Mesothelial cell of epicardium (in vitro differentiated cells): ENCODE measurements around the gene MARCHF9. TPM values are rescaled to one million over a fixed set of nuclear protein-coding genes. Genes with fewer than 3 reads are reported as not detected.
A peak's percentile ranks its signal among the peaks of the same experiment; 100 is the strongest.
"Not testable (repeated sequence)": the region's sequence is repeated elsewhere in the genome, so short reads cannot be mapped to it uniquely, and the experiment has no call there.

ENCODE experiments used
- DNase-seq, 2 experiments: peaks; one replicate each; pipeline ENCODE4 v3.0.0; 2021; ENCODE audit warnings: low spot score in 2 of 2; ENCODE audit not compliant: unreplicated experiment in 2 of 2
- H3K27ac Mint-ChIP-seq: 2 replicates; pipeline ENCODE4 v1.8.0; 2021; ENCODE audit warnings: mixed read lengths
- H3K27me3 Mint-ChIP-seq: 2 replicates; pipeline ENCODE4 v1.8.0; 2021; ENCODE audit warnings: low read depth, mixed read lengths
- H3K36me3 Mint-ChIP-seq: 2 replicates; pipeline ENCODE4 v1.8.0; 2021; ENCODE audit warnings: mixed read lengths
- H3K4me1 Mint-ChIP-seq: 2 replicates; pipeline ENCODE4 v1.8.0; 2021; ENCODE audit warnings: mixed read lengths
- H3K4me3 Mint-ChIP-seq: 2 replicates; pipeline ENCODE4 v1.8.0; 2021; ENCODE audit warnings: mild to moderate bottlenecking, moderate library complexity, mixed read lengths
- H3K9me3 Mint-ChIP-seq: 2 replicates; pipeline ENCODE4 v1.8.0; 2021; ENCODE audit warnings: mixed read lengths
- total RNA-seq: library from RNA; stranded (reverse); gene quantifications from 3 replicates; pipeline ENCODE4 v1.2.1, GENCODE V29; 2021
- TF ChIP-seq, protein P1 (sequence below): fragments of 200-600 bp; sonication (generic); IDR thresholded peaks from one replicate; pipeline ENCODE4 v1.5.0; 2021; ENCODE audit warnings: antibody characterized with exemption; ENCODE audit not compliant: unreplicated experiment

The MARCHF9 gene
- total RNA-seq, 1 donor from 2014 or later: 12.7 TPM

DNA sequence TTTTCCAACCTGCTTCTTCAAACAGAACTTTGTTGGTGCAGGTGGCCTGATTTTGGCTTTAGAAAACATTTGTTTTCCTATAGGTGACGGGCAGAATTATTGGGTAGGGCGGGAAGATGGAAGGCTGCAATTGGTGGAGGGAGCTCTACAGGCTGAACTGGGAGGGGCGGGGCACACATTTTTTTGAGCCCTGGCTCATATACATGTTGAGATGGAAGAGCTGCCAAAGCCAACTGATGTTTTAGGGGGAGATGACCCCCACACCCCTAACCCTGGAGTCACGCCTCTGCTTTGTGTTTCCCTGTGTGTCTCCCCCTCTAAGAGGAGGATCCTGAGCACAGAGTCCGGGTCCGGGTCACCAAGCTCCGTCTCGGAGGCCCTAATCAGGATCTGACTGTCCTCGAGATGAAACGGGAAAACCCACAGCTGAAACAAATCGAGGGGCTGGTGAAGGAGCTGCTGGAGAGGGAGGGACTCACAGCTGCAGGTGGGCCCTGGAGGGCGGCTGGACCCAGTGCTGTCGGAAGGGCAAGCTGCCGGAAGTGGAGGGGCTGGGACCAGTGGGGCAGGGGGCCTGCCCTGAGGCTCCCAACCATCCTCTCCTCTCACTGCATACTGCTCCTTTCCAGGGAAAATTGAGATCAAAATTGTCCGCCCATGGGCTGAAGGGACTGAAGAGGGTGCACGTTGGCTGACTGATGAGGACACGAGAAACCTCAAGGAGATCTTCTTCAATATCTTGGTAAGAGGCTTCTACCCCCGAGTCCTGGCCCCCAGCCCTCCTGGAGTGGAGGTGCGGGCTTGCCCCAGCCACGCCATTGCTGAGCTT lies 34.9 kb upstream of the MARCHF9 start:
- Mint-ChIP-seq H3K36me3 (peaks cover 30% of the 10 kb centered on the region), H3K27me3 (peaks cover 24% of the 10 kb centered on the region), H3K4me1 (no peaks in the 10 kb centered on the region), H3K9me3 (no peaks in the 10 kb centered on the region), H3K27ac (no peak overlapping the region), H3K4me3 (no peak overlapping the region)
- DNase-seq: peak in 1 of 2 experiments; percentile 20
- TF ChIP-seq, protein P1, sequence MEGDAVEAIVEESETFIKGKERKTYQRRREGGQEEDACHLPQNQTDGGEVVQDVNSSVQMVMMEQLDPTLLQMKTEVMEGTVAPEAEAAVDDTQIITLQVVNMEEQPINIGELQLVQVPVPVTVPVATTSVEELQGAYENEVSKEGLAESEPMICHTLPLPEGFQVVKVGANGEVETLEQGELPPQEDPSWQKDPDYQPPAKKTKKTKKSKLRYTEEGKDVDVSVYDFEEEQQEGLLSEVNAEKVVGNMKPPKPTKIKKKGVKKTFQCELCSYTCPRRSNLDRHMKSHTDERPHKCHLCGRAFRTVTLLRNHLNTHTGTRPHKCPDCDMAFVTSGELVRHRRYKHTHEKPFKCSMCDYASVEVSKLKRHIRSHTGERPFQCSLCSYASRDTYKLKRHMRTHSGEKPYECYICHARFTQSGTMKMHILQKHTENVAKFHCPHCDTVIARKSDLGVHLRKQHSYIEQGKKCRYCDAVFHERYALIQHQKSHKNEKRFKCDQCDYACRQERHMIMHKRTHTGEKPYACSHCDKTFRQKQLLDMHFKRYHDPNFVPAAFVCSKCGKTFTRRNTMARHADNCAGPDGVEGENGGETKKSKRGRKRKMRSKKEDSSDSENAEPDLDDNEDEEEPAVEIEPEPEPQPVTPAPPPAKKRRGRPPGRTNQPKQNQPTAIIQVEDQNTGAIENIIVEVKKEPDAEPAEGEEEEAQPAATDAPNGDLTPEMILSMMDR: no peak

DNA sequence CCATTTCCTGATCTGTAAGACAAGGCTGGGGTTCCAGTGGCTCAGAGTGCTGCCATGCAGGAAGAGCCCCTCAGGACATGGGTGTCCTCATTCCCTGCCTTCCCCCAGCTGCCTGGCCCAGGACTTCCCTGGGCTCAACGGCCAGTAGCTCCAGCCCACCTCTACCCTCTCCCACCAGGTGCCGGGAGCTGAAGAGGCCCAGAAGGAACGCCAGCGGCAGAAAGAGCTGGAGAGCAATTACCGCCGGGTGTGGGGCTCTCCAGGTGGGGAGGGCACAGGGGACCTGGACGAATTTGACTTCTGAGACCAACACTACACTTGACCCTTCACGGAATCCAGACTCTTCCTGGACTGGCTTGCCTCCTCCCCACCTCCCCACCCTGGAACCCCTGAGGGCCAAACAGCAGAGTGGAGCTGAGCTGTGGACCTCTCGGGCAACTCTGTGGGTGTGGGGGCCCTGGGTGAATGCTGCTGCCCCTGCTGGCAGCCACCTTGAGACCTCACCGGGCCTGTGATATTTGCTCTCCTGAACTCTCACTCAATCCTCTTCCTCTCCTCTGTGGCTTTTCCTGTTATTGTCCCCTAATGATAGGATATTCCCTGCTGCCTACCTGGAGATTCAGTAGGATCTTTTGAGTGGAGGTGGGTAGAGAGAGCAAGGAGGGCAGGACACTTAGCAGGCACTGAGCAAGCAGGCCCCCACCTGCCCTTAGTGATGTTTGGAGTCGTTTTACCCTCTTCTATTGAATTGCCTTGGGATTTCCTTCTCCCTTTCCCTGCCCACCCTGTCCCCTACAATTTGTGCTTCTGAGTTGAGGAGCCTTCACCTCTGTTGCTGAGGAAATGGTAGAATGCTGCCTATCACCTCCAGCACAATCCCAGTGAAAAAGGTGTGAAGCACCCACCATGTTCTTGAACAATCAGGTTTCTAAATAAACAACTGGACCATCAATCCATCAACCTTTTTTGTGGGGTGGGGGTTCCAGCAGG lies 34.0 kb upstream of the MARCHF9 start:
- peaks cover under 1% of the 10 kb centered on the region for H3K4me1 Mint-ChIP-seq
- no peak overlapping the region for H3K4me3 Mint-ChIP-seq
- TF ChIP-seq, protein P1: no peak
- peaks cover 32% of the 10 kb centered on the region for H3K27me3 Mint-ChIP-seq
- no peaks in the 10 kb centered on the region for H3K9me3 Mint-ChIP-seq
- H3K36me3 Mint-ChIP-seq: peaks cover 26% of the 10 kb centered on the region
- H3K27ac Mint-ChIP-seq: no peak overlapping the region
- DNase-seq: peak in 1 of 2 experiments; percentile 5

DNA sequence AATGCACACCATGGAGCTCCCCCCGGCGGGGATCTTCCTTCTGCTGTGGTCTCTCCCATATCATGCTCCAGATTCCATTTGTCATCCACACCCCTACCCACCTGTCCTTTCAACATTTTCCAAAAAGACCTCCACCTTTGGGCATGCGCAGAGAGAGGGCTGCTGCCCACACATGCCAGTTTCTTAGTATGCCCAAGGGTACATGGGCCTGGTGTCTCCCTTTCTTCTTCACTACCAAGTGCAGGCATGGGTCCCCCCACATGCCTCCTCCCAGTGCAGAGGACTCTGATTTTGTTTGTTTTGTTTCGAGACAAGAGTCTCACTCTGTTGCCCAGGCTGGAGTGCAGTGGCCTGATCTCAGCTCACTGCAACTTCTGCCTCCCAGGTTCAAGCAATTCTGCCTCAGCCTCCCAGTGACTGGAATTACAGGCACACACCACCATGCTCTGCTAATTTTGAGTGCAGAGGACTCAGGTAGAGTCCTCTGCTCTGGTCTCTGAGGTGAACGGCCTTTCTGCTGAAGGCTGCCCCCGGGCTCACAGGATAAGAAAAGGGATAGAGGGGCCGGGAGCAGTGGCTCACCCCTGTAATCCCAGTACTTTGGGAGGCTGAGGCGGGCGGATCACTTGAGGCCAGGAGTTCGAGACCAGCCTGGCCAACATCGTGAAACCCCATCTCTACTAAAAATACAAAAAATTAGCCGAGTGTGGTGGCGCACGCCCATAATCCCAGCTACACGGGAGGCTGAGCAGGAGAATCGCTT lies 32.9 kb upstream of the MARCHF9 start:
- H3K4me1 Mint-ChIP-seq, H3K27ac Mint-ChIP-seq, H3K4me3 Mint-ChIP-seq, H3K9me3 Mint-ChIP-seq: not testable (repeated sequence)
- peak in 1 of 2 experiments; percentile 5 for DNase-seq
- peaks cover 26% of the 10 kb centered on the region for H3K36me3 Mint-ChIP-seq
- H3K27me3 Mint-ChIP-seq: peaks cover 42% of the 10 kb centered on the region

DNA sequence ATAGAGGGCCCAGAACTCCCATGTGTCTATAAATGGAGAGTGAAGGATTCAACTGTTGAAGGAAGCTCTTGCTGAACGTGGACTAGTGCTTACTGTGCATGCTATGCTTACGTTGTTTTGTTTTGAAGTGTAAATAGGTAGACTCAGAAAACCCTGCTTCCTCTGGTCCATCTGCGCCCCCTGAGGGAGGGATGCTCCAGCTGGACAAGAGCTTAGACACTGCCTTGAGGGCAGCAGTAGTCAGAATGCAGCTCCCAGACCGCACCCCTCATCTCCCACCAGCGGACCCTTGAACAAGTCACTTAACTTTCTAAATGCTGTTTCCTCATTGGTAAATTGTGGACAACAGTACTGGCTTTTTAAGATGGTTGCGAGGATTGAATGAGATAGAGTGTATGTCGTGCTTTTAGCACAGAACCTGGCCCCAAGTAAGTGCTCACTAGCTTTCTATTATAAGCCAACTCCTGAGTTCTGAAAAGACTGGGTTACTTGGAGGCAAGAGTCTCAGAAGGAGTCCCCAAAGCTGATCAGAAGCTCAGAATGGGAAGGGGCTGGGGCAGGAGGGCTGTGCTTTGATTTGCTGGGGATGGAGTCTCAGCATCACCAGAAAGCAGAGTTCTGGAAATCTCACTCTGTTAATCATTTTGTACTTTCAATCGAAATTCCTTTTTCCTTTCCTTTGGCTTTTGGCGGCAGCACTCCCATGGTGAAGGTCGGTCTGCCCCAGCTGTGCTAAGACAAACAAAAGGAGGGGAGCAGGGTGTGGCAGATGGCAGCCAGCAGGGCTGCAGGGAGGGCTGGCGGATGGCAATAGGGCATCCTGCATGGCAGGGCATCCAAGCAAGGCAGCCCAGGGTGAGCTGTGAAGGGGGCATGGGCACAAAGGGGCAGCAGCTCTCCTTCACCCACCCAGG lies 31.9 kb upstream of the MARCHF9 start:
- Mint-ChIP-seq H3K27ac (no peak overlapping the region), H3K9me3 (no peaks in the 10 kb centered on the region), H3K27me3 (peaks cover 51% of the 10 kb centered on the region), H3K4me1 (peaks cover 4% of the 10 kb centered on the region), H3K36me3 (peaks cover 25% of the 10 kb centered on the region), H3K4me3 (no peak overlapping the region)
- no peak for DNase-seq
- TF ChIP-seq, protein P1: no peak

DNA sequence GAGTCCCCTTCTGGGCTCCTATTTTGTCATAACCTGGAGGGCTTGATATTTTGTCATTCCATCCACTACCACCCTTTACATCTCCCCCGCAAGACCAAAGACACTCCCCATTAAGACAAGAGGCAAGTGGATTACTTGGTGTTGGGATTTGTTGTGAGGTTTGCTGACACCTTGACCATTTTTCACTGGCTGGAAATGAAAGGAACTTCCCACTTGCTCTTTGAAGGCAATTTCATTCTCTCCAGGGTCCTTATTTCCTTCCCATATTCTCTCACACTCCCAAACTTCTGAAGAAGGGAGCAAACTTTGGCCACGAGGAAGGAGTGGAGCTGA lies 31.3 kb upstream of the MARCHF9 start:
- no peaks in the 10 kb centered on the region for H3K9me3 Mint-ChIP-seq
- peaks cover 4% of the 10 kb centered on the region for H3K4me1 Mint-ChIP-seq
- TF ChIP-seq, protein P1: no peak
- H3K4me3 Mint-ChIP-seq: no peak overlapping the region
- peaks cover 20% of the 10 kb centered on the region for H3K36me3 Mint-ChIP-seq
- DNase-seq: no peak
- H3K27me3 Mint-ChIP-seq: peaks cover 57% of the 10 kb centered on the region
- no peak overlapping the region for H3K27ac Mint-ChIP-seq
